Erythroblast (primary cell): ENCODE measurements around the gene ABHD15.

Source experiments
- GATA1 ChIP-seq: IDR thresholded peaks from 2 replicates; pipeline ENCODE4 v1.6.1; 2011; ENCODE audit warnings: low read depth, mild to moderate bottlenecking, control low read depth, low read length, moderate library complexity
- POLR2A ChIP-seq: IDR thresholded peaks from 2 replicates; pipeline ENCODE4 v1.6.1; 2011; ENCODE audit warnings: mild to moderate bottlenecking, low read length

- TF ChIP-seq POLR2A (no peak), GATA1 (no peak)
Measured at GRCh38 chr17:29588017-29588561, 21.3 kb upstream of the ABHD15 start.
